GM23338 (cell line): ENCODE data around the gene WBP2NL.

Source experiments
- CREB1 ChIP-seq: fragments of 250-450 bp; sonication (Bioruptor Pico); IDR thresholded peaks from 2 replicates; pipeline ENCODE4 v1.5.0; 2020; ENCODE audit warnings: low read depth, mild to moderate bottlenecking, moderate library complexity
- CTCF ChIP-seq, 2 experiments: fragments of 200-600 bp in 1 of 2; sonication (generic) in 1 of 2; conservative IDR thresholded peaks; 2 replicates each; pipeline versions ENCODE4 v1.5.1 to v1.6.1; 2016 to 2017; ENCODE audit warnings: antibody characterized with exemption in 2 of 2, low read depth in 2 of 2, mild to moderate bottlenecking in 2 of 2, moderate library complexity in 1 of 2
- ETS1 ChIP-seq: IDR thresholded peaks from 2 replicates; pipeline ENCODE4 v1.6.1; 2016; ENCODE audit warnings: antibody characterized with exemption
- EZH2 ChIP-seq: fragments of 200-600 bp; sonication (generic); IDR thresholded peaks from one replicate; pipeline ENCODE4 v1.8.0; 2017; ENCODE audit warnings: antibody characterized with exemption, mild to moderate bottlenecking, low read depth; ENCODE audit not compliant: unreplicated experiment
- EZH2phosphoT487 ChIP-seq: fragments of 200-600 bp; sonication (generic); IDR thresholded peaks from one replicate; pipeline ENCODE4 v1.8.1; 2018; ENCODE audit warnings: antibody characterized with exemption; ENCODE audit not compliant: unreplicated experiment
- NANOG ChIP-seq: IDR thresholded peaks from 2 replicates; pipeline ENCODE4 v1.6.1; 2016; ENCODE audit warnings: antibody characterized with exemption, borderline replicate concordance
- POLR2AphosphoS5 ChIP-seq: IDR thresholded peaks from 2 replicates; pipeline ENCODE4 v1.6.1; 2016; ENCODE audit warnings: antibody characterized with exemption, low read depth
- REST ChIP-seq: IDR thresholded peaks from one replicate; pipeline ENCODE4 v1.6.1; 2018; ENCODE audit warnings: antibody characterized with exemption; ENCODE audit not compliant: unreplicated experiment
- ZNF114 ChIP-seq: fragments of 250-450 bp; sonication (Bioruptor Pico); IDR thresholded peaks from 2 replicates; pipeline ENCODE4 v1.5.0; 2020; ENCODE audit warnings: mild to moderate bottlenecking, moderate library complexity
- ZNF331 ChIP-seq: fragments of 250-450 bp; sonication (Bioruptor Pico); IDR thresholded peaks from 2 replicates; pipeline ENCODE4 v1.5.0; 2020; ENCODE audit warnings: low read depth, mild to moderate bottlenecking, moderate library complexity

GRCh38 chr22:41971431-41971830, 27.2 kb upstream of the WBP2NL start:
- TF ChIP-seq CTCF (conservative IDR thresholded peaks at IDR 0.05; ENCODE audit: low read depth in 2 of 2) (no peak), POLR2AphosphoS5 (no peak), REST (no peak), EZH2phosphoT487 (no peak), EZH2 (no peak), CREB1 (no peak), ZNF331 (CRISPR knock-in tag) (no peak), ZNF114 (CRISPR knock-in tag) (no peak), ETS1 (no peak), NANOG (no peak)
